GM18867 (cell line): ENCODE results near the gene RMC1.
A peak's percentile ranks its signal among the peaks of the same experiment; 100 is the strongest.

Source experiments
- ATAC-seq: cut with Tn5 transposase; IDR thresholded peaks from one replicate; pipeline ENCODE4 v1.9.1; 2021; ENCODE audit warnings: mild to moderate bottlenecking, moderate library complexity; ENCODE audit not compliant: unreplicated experiment

Gene RMC1

GRCh38 chr18:23529604-23530003 lies 26.3 kb downstream of the RMC1 start:
- no peak for ATAC-seq

DNA sequence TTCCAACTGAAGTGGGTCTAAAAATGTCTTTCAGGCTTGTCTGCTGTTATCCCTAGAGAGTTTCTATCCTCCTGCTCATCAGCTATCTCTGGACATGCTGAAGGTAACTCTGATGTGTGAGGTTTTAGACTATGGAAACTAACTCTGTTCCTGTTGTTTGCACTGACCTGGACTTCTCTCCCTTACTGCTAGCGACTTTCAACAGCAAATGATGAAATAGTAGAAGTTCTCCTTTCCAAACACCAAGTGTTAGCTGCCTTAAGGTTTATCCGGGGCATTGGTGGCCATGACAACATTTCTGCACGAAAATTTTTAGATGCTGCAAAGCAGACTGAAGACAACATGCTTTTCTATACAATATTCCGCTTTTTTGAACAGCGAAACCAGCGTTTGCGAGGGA lies 26.9 kb downstream of the RMC1 start:
- ATAC-seq = no peak

DNA sequence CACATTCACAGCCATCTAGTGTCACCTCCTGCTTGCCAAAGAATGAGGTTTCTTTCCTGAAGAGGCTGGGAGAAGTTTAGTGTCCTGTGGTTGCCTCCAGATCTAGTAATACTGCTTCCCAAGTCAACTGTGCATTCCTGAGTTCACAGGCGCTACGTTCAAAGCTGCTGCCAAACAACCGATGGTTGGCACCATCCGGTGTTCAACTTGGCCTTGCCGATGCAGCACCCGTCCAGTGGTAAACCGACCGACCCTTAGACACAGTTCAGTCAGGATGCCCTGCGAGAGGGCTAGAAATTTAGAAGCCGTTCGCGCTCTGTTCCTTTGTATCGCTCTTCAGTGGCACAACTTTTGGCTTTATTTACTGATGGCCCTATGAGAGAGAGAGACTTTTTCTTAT lies 28.6 kb downstream of the RMC1 start:
- ATAC-seq = no peak

- ATAC-seq = no peak
Observed at GRCh38 chr18:23532848-23533247, 29.5 kb downstream of the RMC1 start.

GRCh38 chr18:23534276-23534675 lies 31.0 kb downstream of the RMC1 start:
- no peak for ATAC-seq

DNA sequence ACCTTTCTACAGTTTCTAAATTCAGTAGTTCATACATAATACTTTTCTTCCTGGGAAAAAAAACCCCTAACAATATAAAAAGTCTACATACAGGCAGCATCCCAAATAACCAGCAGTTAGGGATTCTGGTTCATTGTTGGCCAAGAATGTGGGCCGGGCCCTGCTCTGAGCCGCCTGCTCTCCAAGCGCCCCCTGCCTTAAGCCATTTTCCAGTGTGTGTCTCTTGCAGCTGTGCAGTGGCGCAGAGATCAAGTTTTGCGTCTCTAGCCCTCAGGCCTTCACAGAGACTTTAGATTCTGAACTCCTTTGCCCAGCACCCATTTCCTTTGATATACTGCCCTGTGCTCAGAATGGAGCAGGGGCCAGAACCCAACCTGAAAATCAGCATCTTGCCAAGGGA lies 32.9 kb downstream of the RMC1 start:
- no peak for ATAC-seq

- no peak for ATAC-seq
Observed at GRCh38 chr18:23537274-23537673, 34.0 kb downstream of the RMC1 start.

- no peak for ATAC-seq
Observed at GRCh38 chr18:23538001-23538400, 34.7 kb downstream of the RMC1 start.

- no peak for ATAC-seq
Observed at GRCh38 chr18:23538870-23539269, 35.6 kb downstream of the RMC1 start.

DNA sequence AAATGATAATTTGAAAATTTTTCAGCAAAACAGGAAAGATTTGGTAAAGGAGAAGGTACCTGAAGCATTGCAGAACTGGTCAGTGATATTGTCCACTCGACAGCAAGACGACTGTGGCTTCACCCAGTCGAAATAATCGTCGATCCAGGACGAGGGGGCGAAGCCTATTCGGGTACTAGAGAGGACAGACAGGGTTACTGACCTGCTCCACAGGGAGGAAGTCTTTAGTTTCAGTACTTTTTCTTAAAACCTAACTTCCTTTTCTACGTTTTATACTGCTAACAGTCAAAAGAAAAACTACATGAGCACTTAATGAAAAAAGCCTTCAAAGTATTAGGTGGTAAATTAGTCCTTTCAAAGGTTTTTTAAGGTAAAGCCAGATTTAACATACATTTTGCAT lies 36.0 kb downstream of the RMC1 start:
- no peak for ATAC-seq

- ATAC-seq = no peak
Observed at GRCh38 chr18:23539911-23540525, 36.7 kb downstream of the RMC1 start.

DNA sequence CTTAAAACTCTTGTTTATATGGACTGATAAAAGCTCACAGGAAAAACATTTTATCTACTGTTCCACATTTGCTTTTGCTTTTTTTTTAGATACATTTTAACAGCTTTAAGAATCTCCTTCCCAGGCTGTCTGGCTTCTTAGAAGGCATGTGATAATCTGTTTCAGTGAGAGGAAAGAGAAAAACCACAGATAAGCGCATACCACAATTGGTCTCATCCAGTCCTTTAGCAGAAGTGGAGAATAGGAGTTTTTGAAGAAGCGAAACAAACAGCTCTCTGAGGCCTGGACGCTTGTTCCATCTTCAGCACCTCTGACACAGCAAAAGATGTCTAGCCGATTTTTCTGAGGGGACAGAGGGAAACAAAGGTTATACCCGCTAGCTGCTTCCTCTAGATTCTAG lies 37.6 kb downstream of the RMC1 start:
- peak; percentile 63 for ATAC-seq

GRCh38 chr18:23541349-23542093 lies 38.2 kb downstream of the RMC1 start:
- no peak for ATAC-seq

DNA sequence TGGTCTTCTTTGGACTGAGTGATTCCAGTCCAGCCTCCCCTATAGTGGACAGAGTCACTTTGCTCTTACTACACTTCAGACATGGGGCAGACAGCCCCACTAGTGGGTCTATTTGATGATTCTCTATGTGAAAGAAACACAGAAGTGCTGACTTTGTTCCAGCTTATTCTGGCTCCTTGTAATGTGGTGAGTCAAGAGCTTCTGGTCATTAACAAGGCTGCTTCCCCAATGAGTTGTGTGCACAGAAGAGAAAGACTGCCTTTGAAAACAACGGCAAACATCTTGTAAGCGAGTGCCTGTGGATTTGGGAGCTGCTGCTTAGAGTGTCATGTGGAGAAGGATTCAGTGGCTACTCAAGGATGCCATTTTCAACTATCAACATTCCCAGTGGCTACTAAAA lies 39.1 kb downstream of the RMC1 start:
- ATAC-seq = no peak

GRCh38 chr18:23545247-23545789 lies 42.0 kb downstream of the RMC1 start:
- ATAC-seq = no peak

DNA sequence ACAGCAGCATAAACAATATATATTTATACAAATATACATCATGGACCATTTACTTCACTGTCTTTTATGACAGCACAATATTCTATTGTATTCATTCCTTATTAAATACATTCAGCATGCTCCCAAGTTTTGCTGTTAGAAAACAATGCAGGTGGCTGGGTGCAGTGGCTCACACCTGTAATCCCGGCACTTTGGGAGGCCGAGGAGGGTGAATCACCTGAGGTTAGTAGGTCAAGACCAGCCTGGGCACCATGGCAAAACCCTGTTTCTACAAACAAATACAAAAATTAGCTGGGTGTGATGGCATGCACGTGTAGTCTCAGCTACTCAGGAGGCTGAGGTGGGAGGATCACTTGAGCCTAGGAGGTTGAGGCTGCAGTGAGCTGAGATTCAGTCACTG lies 44.0 kb downstream of the RMC1 start:
- ATAC-seq = no peak

GRCh38 chr18:23547846-23548245 lies 44.5 kb downstream of the RMC1 start:
- no peak for ATAC-seq

- ATAC-seq = no peak
Observed at GRCh38 chr18:23548275-23548674, 45.0 kb downstream of the RMC1 start.

DNA sequence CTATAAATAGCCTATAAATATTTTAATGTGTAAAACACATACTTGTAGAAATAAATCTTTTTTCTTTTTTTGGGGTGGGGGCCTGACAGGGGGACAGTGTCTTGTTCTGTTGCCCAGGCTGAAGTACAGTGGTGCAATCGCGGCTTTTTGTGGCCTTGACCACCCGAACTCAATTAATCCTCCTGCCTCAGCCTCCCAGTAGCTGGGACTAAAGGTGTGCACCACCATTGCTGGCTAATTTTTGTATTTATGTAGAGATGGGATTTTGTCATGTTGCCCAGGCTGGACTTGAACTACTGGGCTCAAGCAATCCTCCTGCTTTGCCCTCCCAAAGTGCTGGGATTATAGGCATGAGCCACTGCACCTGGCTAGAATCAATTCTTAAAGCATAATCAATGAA lies 45.4 kb downstream of the RMC1 start:
- no peak for ATAC-seq

- ATAC-seq = no peak
Observed at GRCh38 chr18:23550898-23551297, 47.6 kb downstream of the RMC1 start.

- ATAC-seq = no peak
Observed at GRCh38 chr18:23551978-23552377, 48.7 kb downstream of the RMC1 start.

GRCh38 chr18:23552505-23552904 lies 49.2 kb downstream of the RMC1 start:
- ATAC-seq = no peak

GRCh38 chr18:23553887-23554286 lies 50.6 kb downstream of the RMC1 start:
- no peak for ATAC-seq
